GM19099 (cell line): ENCODE measurements around the gene PDE8A.

Experiments
- POLR2A ChIP-seq: IDR thresholded peaks from 3 replicates; pipeline ENCODE4 v1.6.1; 2011; ENCODE audit warnings: low read depth; ENCODE audit not compliant: insufficient read length; ENCODE audit errors: extremely low read depth

Gene PDE8A

DNA sequence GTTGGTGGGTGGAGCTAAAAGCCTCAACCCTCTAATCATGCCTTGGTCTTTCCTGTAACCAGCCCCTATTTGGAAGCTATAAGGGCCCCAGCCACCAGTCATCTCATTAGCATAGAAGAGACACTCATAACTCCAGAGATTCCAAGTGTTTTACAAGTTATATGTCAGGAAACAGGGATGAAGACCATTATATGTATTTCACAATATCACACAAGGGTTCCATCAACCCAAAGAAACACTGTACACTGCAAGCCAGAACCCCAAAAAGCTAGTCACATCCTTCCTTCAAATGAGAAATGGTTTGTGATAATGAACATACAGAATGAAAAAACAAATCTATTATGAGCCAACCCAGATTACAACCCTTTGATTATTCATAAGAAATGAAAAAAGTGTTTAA is 175.7 kb downstream of the PDE8A start:
- TF ChIP-seq POLR2A = no peak

DNA sequence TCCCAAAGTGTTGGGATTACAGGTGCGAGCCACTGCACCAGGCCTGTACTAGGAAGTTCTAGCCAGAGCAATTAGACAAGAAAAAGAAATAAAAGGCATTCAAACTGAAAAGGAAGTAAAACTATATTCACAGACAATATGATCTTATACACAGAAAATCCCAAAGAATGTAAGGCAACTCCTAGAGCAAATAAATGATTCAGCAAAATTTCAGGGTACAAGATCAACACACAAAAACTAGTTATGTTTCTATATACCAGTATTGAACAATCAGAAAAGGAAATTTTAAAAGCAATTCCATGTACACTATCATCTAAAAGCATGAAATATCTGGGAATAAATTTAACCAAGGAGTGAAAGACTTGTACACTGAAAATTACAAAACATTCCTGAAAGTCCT is 180.6 kb downstream of the PDE8A start:
- TF ChIP-seq POLR2A = no peak

DNA sequence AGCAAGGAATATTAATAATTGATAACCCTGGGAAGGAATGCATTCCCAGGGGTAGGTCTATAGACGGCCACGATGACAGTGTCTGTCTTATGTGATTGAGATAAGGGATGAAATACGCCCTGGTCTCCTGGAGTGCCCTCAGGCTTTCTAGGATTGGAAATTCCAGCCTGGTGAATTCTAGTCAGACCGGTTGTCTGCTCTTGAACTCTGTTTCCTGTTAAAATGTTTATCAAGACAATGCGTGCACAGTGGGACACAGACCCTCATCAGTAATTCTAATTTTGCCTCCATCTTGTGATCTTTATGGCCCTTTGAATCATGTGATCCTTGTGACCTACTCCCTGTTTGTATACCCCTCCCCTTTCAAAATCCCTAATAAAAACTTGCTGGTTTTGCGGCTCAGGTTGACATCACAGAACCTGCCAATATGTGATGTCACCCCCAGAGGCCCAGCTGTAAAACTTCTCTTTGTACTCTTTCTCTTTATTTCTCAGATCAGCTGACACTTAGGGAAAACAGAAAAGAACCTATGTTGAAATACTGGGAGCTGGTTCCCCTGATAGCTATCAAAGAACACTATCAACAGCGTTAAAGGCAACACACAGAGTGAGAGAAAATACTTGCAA is 183.3 kb downstream of the PDE8A start:
- TF ChIP-seq POLR2A = no peak

DNA sequence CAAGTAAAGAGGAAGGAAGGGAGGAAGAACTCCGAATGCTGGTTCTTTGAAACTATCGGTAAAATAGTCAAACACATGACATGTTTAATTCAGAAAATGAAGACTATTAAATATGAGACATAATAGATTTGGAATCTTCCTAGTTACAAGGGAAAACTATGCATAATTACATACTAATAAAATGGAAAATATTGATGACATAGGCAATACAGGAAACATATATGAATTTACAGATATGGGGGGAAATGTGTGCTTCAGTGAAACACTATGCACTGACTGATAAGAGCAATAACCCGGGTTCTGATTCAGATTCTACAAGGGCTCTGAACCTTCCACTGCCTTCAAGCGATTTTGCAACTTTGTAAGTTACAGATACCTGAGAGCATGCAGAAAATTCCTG is 185.9 kb downstream of the PDE8A start:
- no peak for TF ChIP-seq POLR2A

DNA sequence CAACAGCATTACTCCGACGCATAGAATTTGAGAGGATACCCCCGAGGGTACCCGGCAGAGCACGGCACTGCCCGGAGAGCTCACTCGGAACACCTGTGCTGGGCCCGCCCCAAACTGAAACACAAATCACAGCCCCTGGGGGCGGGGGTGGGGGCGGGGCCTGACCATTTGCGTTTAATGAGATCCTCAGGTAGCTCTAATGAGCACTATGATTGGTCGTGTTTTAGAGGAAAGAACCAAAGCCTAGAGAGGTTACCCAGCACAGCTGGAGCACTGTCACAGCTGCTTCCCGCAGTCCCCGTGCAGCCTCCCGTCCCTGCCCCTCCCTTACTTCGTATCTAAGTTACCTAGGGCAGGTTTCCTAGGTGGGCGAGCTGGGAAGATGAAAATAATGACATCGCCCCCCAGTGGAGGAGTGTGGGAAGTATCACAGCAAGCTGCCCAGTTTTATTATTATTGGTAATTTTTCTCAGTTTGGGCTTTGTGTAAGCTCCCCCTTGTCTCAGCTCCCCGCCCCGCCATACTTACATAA is 187.1 kb downstream of the PDE8A start:
- no peak for TF ChIP-seq POLR2A

DNA sequence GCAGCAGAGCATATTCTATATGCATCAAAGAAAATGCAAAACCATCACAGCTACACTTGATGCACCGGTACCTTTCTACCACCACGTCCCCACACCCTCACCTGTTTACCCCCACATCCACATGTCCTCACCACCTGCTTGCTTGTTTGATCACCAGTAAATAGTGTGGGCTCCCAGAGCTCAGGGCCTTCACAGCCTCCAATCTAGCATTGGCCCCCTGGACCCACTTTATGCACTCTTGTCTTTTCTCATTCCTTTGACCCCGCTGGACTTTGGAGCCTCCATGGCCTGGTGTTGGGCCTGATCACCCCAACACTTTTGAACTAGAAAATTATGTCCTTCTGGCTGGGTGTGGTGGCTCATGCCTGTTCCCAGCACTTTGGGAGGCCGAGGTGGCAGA is 190.1 kb downstream of the PDE8A start:
- TF ChIP-seq POLR2A = no peak

DNA sequence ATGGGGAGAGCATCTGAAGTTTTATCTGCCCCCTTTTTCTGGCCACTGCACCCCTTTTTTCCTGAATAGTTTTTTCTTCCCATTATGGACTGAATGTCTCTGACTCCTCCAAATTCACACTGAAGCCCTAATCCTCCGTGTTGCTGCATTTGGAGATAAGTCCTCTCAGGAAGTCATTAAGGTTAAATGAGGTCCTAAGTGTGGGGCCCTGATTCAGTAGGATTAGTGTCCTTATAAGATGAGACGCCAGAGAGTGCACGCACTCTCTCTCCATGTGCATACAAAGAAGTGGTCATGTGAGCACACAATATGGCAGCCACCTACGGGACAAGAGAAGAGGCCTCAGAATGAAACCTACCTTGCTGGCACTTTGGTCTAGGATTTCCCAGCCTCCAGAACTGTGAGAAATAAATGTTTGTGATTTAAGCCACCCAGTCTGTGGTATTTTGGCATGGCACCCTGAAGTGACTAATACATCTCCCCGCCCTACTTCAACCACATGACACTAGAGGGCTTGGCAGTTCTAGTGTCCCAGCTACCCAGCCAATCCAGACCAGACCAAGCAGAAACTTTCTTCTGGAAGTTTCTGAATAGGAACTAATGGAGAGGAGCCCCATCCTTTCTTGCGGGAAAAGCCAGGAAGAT is 191.3 kb downstream of the PDE8A start:
- no peak for TF ChIP-seq POLR2A

DNA sequence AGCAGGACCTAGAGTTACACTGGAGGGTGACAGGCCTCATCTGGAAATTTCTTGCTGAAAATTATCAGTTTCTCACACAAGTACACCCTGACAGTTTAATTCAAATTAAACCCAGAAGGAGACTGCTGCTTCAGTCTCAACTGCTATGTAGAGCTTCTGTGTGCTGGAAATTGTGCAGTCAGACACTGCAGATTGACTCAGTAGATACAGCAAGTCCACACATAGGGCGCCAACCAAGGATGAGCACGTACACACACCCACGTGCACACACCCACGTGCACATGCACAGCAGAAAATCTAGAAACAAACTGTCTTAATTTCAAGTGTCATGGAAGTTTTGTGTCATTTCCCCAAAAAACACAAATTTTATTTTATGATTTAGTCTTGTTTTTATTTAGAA is 192.9 kb downstream of the PDE8A start:
- TF ChIP-seq POLR2A = no peak

DNA sequence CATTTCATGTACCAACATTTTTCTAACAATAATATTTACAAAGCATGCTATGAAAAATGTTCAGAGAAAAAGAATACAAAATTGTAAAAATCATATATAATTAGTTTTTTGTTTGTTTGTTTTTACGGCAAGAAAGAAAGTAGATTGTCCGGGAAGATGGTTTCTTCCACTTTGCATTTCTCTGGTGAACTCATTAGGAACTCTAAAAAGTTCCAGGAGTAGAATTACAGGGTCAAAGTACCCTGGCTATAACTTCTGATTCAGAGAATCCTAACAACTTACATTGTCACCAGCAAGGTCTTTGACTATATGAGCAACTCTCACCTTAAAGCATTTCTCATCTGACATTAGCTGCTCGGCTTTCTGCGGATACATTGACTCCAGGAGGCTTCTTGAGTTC is 196.7 kb downstream of the PDE8A start:
- no peak for TF ChIP-seq POLR2A

DNA sequence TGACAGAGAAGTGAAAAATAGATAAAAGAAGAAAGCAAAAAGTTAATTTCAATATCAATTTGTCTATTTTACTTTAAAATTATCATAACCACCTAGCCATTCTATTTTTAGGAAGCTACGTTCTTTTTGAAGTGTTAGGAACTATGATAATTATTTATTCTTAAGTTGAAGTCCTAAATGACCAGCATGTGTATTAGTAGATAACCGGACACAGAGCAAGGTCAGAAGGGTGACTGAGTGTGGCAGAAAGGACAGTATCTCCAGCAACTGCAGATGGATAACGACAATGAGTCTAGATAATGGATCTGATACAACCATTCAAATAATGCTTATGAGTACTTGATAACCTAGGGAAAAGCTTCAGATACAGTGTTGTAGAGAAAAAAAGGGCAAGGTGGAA is 198.0 kb downstream of the PDE8A start:
- TF ChIP-seq POLR2A = no peak
